ENCODE results near the gene TNFRSF4.
A peak's percentile ranks its signal among the peaks of the same experiment; 100 is the strongest.
"Not testable (repeated sequence)": the region's sequence is repeated elsewhere in the genome, so short reads cannot be mapped to it uniquely, and the experiment has no call there.

TNFRSF4 gene

GRCh38 chr1:1181129-1181937, 32.6 kb downstream of the TNFRSF4 start:
- Mint-ChIP-seq H3K27ac (peak overlapping the region; percentile 51), H3K27me3 (peaks cover 3% of the 10 kb centered on the region), H3K36me3 (ENCODE audit: low read depth) (no peaks in the 10 kb centered on the region), H3K9me3 (no peaks in the 10 kb centered on the region), H3K4me1 (ENCODE audit: low read depth) (peaks cover 7% of the 10 kb centered on the region), H3K4me3 (no peak overlapping the region)

DNA sequence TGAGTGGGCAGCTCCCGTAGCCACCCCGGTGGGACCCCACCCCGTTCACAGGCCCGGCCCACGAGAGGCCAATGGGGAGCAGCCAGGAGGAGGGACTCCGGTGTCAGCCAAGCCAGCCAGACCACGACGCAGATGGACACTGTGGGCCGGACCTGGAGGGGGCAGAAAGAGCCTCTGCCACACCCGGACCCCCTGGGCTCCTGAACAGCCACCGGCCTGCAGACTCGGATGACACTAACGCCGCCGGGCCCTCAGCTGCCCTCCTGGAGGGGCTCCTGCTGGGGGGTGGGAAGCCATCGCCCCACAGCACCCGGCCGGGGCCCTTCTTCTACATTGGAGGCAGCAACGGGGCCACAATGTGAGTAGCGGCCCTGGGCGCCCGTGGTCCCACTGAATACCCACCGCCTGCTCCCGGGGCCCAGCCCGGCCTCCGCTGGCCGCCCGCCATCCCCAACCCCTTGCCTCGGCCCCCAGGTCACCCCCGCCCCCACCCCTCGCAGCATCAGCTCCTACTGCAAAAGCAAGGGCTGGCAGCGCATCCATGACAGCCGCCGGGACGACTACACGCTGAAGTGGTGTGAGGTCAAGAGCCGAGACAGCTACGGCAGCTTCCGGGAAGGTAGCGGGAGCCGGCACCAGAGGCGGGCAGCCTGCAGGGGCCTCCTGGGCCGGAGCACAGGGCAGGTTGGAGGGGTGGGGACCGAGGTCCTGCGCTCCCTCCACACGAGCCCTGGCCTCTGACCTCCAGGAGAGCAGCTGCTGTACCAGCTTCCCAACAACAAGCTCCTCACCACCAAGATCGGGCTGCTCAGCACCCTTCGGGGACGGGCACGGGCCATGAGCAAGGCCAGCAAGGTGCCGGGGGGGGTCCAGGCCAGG, 33.7 kb downstream of the TNFRSF4 start:
- H3K27me3 Mint-ChIP-seq = peaks cover 3% of the 10 kb centered on the region
- H3K9me3 Mint-ChIP-seq = no peaks in the 10 kb centered on the region
- no peak overlapping the region for H3K4me3 Mint-ChIP-seq
- peaks cover 7% of the 10 kb centered on the region for H3K4me1 Mint-ChIP-seq (ENCODE audit: low read depth)
- H3K36me3 Mint-ChIP-seq (ENCODE audit: low read depth) = no peaks in the 10 kb centered on the region
- H3K27ac Mint-ChIP-seq = no peak overlapping the region

DNA sequence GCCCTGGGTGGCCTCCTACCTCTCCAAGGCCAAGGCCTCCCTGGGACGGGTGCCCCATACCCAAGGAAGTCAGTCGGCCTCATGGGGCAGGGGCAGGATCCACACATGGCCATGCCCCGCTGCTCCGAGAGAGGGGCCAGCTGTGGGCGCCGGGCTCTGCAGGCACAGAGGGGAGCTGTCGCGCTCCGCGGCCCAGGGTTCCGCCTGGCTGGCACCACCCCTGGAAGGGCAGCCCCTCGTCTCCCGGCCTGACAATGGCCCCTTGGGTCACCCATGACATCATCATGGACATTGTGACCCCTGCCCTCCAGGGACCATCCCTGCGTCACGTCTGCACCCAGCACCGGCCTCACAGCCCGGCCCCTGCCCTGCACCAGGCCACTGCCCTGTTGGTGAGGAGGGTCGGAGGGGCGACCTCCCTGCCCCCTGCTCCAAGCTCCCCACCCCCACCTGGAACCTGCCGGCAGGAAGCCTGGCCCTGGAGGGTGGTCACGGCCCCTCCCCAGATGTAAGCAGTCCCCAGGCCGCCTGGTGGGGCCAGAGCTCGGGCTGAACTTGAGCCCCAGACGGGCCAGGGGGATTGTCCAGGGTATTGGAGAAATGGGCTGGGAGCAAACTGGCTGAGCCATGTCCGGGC, 34.5 kb downstream of the TNFRSF4 start:
- Mint-ChIP-seq H3K4me3 (no peak overlapping the region), H3K27me3 (peaks cover 3% of the 10 kb centered on the region), H3K36me3 (ENCODE audit: low read depth) (no peaks in the 10 kb centered on the region), H3K27ac (no peak overlapping the region), H3K4me1 (ENCODE audit: low read depth) (peaks cover 7% of the 10 kb centered on the region), H3K9me3 (no peaks in the 10 kb centered on the region)

DNA sequence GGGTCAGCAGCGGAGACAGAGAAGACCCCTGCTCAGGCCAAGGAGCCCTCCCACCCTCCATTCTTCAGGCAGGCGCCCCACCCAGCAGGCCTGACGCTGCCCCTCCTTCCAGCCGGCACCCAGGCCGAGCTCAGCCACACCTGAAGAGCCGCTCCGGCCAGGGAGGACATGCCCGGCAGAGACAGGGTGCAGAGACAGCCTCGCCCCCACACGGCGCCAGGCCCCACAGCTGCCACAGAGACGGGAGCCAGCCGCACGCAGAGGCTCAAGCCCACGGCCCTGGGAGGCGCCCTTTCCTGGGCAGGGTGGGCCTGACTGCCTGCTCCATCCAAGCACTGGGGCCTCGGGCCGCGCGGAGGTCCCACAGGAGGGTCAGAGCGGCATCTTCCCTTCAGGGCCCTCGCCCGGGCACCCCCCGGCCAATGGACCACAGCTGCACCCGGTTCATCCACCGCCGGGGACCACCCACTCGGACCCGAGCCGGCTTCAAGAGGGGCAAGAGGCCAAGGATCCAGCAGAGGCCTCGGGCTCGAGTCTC, 35.1 kb downstream of the TNFRSF4 start:
- Mint-ChIP-seq H3K27me3 (peaks cover 3% of the 10 kb centered on the region), H3K36me3 (ENCODE audit: low read depth) (no peaks in the 10 kb centered on the region)

DNA sequence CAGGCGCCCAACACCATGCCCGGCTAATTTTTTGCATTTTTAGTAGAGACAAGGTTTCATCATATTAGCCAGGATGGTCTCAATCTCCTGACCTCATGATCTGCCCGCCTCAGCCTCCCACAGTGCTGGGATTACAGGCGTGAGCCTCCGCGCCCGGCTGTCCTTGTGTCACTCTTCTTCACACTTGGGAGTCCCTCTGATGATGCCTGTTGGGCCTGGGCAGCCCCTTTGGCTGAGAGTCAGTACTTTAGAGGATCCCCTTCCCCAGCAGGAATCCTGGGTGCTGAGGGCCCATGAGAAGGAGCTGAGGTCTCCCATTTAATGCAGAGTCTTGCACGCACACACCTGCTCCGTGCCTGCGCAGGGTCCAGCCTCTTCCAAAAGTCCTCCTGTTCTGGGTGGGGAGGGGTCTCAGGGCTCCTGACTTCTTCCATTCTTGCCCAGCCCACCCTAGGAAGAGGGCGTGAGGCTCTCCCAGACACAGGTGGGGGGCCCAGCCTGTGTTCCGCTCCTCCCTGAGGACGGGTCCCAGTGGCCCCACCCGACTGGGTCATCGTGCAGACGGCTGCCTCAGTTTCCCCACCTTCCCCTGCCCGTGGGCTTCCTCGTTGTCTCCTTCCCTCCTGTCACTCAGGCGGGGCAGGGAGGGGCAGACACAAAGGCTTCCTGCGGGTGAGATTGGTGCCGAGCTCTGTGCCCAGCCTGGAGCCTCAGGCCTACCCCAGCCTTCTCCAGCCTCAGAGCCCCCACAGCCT, 36.3 kb downstream of the TNFRSF4 start:
- Mint-ChIP-seq H3K36me3 (ENCODE audit: low read depth) (no peaks in the 10 kb centered on the region), H3K9me3 (no peaks in the 10 kb centered on the region), H3K4me3 (no peak overlapping the region), H3K27ac (no peak overlapping the region), H3K4me1 (ENCODE audit: low read depth) (peaks cover 17% of the 10 kb centered on the region), H3K27me3 (peaks cover 3% of the 10 kb centered on the region)

More for the DNA sequence above, 35.1 kb downstream of the TNFRSF4 start:
- Mint-ChIP-seq H3K4me1 (ENCODE audit: low read depth) (peaks cover 11% of the 10 kb centered on the region), H3K9me3 (no peaks in the 10 kb centered on the region), H3K4me3 (no peak overlapping the region), H3K27ac (no peak overlapping the region)

DNA sequence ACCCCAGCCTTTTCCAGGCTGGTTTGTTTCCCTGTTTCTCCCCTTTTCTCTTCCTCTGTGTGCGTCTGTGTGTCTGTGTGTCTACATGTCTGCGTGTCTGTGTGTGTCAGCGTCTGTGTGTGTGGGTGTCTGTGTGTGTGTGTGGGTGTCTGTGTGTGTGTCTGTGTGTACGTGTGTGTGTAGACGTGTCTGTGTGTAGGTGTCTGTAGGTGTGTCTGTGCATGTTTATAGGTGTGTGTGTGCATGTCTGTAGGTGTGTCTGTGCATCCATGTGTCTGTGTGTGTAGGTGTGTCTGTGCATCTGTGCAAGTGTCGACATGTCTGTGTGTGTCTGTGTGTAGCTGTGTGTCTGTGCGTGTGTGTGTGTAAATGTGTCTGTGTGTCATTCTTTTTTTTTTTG, 37.0 kb downstream of the TNFRSF4 start:
- no peak overlapping the region for H3K4me3 Mint-ChIP-seq
- H3K36me3 Mint-ChIP-seq (ENCODE audit: low read depth) = no peaks in the 10 kb centered on the region
- H3K27ac Mint-ChIP-seq = no peak overlapping the region
- peaks cover 3% of the 10 kb centered on the region for H3K27me3 Mint-ChIP-seq
- peaks cover 18% of the 10 kb centered on the region for H3K4me1 Mint-ChIP-seq (ENCODE audit: low read depth)
- no peaks in the 10 kb centered on the region for H3K9me3 Mint-ChIP-seq

DNA sequence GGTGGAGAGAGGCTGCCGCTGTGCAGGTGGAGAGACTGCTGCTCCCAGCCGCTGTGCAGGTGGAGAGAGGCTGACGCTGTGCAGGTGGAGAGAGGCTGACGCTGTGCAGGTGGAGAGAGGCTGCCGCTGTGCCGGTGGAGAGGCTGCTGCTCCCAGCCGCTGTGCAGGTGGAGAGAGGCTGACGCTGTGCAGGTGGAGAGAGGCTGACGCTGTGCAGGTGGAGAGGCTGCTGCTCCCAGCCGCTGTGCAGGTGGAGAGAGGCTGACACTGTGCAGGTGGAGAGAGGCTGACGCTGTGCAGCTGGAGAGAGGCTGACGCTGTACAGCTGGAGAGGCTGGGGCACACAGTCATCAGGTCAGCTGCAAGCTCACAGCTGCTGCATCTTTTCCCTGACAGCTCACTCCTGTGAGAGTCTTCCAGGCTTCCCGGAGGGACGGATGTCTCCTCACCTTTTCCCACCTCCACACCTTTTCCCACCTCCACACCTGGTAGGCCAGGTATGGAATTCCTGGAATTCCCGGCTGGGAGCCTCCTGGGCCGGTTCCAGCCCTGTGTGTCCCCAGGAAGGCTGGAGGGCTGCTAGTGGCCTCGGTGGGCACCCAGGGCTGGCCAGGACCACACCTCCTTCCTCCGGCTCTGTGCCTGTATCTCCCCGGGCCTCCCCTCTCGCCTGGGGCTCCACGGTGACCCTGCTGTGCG, 37.7 kb downstream of the TNFRSF4 start:
- H3K4me1 Mint-ChIP-seq (ENCODE audit: low read depth) = peaks cover 18% of the 10 kb centered on the region
- H3K4me3 Mint-ChIP-seq; H3K27ac Mint-ChIP-seq; H3K36me3 Mint-ChIP-seq (ENCODE audit: low read depth); H3K9me3 Mint-ChIP-seq; H3K27me3 Mint-ChIP-seq: not testable (repeated sequence)

DNA sequence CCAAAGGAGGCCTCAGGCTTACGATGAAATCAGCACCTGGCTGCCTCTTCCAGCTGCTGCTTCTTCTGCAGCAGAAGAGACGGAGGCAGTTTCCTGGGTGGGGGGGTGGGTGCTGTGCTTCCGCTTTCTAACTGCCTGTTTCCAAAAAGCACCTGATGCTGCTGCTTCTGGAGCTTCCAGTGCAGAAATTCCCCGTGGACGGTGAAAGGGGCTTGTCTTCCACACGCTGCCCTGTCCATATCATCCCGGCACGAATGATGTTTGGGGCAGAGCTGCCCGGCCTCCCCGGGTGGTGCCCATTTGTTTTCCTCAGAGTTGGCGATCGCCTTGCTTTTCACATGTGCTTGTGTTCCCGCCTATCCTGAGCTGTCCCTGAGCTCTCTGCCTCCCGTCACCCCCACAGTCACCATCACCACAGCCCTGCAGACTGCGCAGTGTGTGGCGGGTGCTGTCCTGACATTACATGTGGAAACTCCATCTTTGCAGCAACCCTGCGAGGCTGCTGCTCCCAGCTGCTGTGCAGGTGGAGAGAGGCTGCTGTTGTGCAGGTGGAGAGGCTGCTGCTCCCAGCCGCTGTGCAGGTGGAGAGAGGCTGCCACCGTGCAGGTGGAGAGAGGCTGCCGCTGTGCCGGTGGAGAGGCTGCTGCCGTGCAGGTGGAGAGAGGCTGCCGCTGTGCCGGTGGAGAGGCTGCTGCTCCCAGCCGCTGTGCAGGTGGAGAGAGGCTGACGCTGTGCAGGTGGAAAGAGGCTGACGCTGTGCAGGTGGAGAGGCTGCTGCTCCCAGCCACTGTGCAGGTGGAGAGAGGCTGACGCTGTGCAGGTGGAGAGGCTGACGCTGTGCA, 38.5 kb downstream of the TNFRSF4 start:
- H3K4me3 Mint-ChIP-seq = no peak overlapping the region
- H3K9me3 Mint-ChIP-seq = no peaks in the 10 kb centered on the region
- H3K27ac Mint-ChIP-seq = no peak overlapping the region
- peaks cover 3% of the 10 kb centered on the region for H3K27me3 Mint-ChIP-seq
- no peaks in the 10 kb centered on the region for H3K36me3 Mint-ChIP-seq (ENCODE audit: low read depth)
- peaks cover 21% of the 10 kb centered on the region for H3K4me1 Mint-ChIP-seq (ENCODE audit: low read depth)

DNA sequence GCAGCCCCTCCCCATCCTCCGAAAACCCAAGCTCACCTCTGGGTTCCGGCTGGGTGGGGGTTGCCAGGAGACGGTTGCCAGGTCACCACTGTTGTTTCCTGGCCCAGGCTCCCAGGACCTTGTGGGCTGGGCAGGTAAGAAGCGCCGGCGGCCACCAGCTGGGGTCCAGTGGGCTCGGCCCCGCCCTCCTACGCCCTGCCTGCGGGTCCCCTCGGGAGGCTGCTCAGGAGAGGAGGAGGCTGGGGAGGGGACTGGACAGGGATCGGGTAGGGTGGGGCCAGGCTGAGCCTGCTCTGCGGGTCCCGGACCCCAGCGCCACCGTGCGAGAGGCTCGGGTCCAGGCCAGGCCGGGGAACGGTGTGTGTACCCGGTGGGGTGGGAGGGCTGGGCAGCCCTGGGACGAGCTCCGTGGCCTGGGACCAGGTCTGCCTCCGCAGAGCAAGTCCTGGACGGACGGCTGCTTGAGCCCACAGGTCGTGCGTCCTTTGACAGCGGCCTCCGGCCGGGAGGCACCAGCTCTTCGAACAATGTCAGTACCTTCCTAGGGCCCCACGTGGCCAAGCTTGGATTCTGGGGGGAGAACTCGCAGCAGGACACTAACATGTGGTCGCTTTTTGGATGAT, 40.0 kb downstream of the TNFRSF4 start, which contains the start of gene TTLL10:
TTLL10 (plus strand) TSS at position 88 of the 623 bp plus-strand sequence. CDS start 5,336 bp downstream, outside the sequence.
- Mint-ChIP-seq H3K9me3 (no peaks in the 10 kb centered on the region), H3K27me3 (peaks cover 8% of the 10 kb centered on the region), H3K27ac (no peak within 1 kb of the TSS), H3K36me3 (ENCODE audit: low read depth) (no peaks in the 10 kb centered on the region), H3K4me1 (ENCODE audit: low read depth) (peaks cover 28% of the 10 kb centered on the region), H3K4me3 (no peak within 1 kb of the TSS)

DNA sequence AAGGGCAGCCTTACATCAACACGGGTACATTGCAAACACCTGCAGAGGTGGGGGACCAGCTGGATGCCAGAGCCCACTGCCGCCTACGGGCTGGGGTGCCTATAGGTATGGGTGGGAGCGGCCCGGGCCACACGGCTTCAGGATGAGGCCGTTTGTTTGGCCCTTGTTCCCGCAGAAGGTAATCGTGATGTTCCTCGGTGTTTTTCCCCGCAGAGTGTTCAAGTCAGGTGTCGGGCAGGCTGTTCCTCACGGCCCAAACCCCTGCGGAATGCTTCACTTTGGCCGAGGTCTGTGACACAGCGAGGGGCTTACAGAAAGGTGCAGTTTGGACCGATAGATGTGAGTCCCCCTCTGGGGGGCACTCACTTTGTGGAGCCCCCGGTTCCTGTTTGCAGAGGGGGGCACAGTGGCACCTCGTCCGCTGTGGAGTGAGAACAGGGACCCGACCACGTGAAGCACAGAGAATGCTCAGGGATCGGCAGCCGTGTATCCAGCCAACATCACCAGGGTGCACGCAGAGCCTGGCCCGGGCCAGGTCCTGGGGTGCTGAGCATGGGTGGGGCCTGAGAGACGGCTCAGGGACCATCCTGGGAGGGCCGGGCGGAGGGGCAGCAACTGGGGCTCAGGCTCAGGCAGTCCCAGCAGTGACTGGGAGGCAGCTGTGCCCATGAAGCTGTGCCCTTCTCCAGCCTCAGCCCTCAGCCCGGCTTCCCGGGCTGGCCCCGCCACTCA, 40.7 kb downstream of the TNFRSF4 start:
- Mint-ChIP-seq H3K36me3 (ENCODE audit: low read depth) (no peaks in the 10 kb centered on the region), H3K4me1 (ENCODE audit: low read depth) (peaks cover 28% of the 10 kb centered on the region), H3K27ac (no peak overlapping the region), H3K27me3 (peaks cover 8% of the 10 kb centered on the region), H3K9me3 (no peaks in the 10 kb centered on the region), H3K4me3 (no peak overlapping the region)

GRCh38 chr1:1171546-1172340, 42.2 kb downstream of the TNFRSF4 start:
- H3K27me3 Mint-ChIP-seq = peaks cover 8% of the 10 kb centered on the region
- H3K4me1 Mint-ChIP-seq (ENCODE audit: low read depth) = peaks cover 28% of the 10 kb centered on the region
- no peaks in the 10 kb centered on the region for H3K36me3 Mint-ChIP-seq (ENCODE audit: low read depth)
- H3K9me3 Mint-ChIP-seq = no peaks in the 10 kb centered on the region
- peak overlapping the region; percentile 32 for H3K4me3 Mint-ChIP-seq
- H3K27ac Mint-ChIP-seq = peak overlapping the region; percentile 36

GRCh38 chr1:1171161-1171545, 42.8 kb downstream of the TNFRSF4 start:
- Mint-ChIP-seq H3K36me3 (ENCODE audit: low read depth) (no peaks in the 10 kb centered on the region), H3K9me3 (no peaks in the 10 kb centered on the region), H3K27ac (no peak overlapping the region), H3K4me1 (ENCODE audit: low read depth) (peaks cover 28% of the 10 kb centered on the region), H3K27me3 (peaks cover 8% of the 10 kb centered on the region), H3K4me3 (no peak overlapping the region)

Measured in stimulated activated naive CD8-positive, alpha-beta T cell treated with anti-CD3 and anti-CD28 coated beads, Interleukin-15, Interleukin-2, amounts not matched to agents 100 ng/mL and 50 ng/mL, for 24 hours (primary cell).